A549 treated with AZD2906 at 1 μM for 4 hours (cell line): ENCODE results near the gene DPM1. TPM values are rescaled to one million over a fixed set of nuclear protein-coding genes. Genes with fewer than 3 reads are reported as not detected.

Source experiments
- total RNA-seq: library from RNA; stranded (reverse); fragments of 200-300 nt; extraction: Qiagen RNA extraction; gene quantifications from 5 replicates; pipeline ENCODE4 v1.2.3, GENCODE V29; 2022

DPM1 gene
- total RNA-seq = 68.8 to 91.5 TPM (median 70.5 TPM) in 5 replicates

GRCh38 chr20:50957798-50958614, at the start of gene DPM1:
DPM1 (minus strand) TSS chr20:50958532; CDS start chr20:50958523, 9 bp downstream.

GRCh38 chr20:50958615-50959542, 547 bp upstream of the DPM1 start, which contains the start of gene MOCS3:
MOCS3 (plus strand) TSS chr20:50958818; CDS start chr20:50958843, 25 bp downstream.

GRCh38 chr20:50931306-50932015, 26.9 kb downstream of the DPM1 start, which contains the start of gene ADNP:
ADNP (minus strand) TSS chr20:50931437; CDS start chr20:50903996, 27,441 bp downstream.

Other genes starting within 250 kb of the DPM1 start
- 3.4 to 4.4 TPM (median 3.8 TPM) in 5 replicates for gene PARD6B, start 227.0 kb downstream of the DPM1 start, total RNA-seq
- gene BCAS4, start 163.5 kb downstream of the DPM1 start, total RNA-seq = 29.3 to 33.4 TPM (median 31.0 TPM) in 5 replicates
- 41.0 to 52.8 TPM (median 41.6 TPM) in 5 replicates for gene ADNP, start 27.1 kb downstream of the DPM1 start, total RNA-seq
- 5.8 to 6.5 TPM (median 6.1 TPM) in 5 replicates for gene MOCS3, start 286 bp upstream of the DPM1 start, total RNA-seq
- 33.8 to 50.2 TPM (median 35.1 TPM) in 5 replicates for gene KCNG1, start 64.6 kb upstream of the DPM1 start, total RNA-seq